DMS 273 (cell line): ENCODE results near the gene TMX3.

Experiments used
- DNase-seq: peaks from one replicate; lab custom pipeline; 2025; ENCODE audit not compliant: unreplicated experiment; lab: John Stamatoyannopoulos, UW

The TMX3 gene

DNA sequence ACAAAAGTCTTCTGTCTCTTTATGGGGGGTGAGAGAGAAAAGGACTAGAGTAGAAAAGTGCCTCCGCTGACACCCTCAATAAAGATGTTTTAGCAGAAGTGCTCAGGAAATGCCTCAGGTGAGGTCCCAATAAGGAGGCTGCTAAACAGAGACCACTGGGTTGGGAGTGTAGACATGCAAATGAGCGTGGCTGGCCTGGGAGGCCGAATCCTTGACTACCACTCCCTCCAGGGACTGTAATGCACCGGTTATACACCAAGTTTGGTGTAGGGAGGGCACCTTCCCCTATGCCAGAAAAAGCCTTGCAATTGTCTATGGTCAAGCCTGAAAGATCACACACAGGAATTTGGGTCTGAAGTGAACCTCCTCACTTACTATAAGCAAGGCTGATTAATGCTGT lies 1.8 kb downstream of the TMX3 start:
- no peak for DNase-seq

DNA sequence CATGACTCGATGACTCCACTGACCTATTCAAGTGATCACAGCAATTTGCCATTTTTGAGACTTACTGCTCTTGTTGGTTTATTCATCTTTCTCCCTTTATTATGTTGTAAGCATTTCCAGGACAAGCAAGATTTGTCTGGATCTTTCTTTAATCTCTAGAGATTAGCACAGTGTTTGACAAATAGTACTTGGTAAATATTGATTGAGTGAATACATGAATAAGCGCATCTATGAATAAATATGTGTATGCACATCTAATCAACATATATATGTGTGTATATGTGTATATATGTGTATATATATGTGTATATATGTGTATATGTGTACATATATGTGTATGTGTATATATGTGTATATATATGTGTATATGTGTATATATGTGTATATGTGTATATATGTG lies 7.3 kb downstream of the TMX3 start:
- DNase-seq, result no peak

DNA sequence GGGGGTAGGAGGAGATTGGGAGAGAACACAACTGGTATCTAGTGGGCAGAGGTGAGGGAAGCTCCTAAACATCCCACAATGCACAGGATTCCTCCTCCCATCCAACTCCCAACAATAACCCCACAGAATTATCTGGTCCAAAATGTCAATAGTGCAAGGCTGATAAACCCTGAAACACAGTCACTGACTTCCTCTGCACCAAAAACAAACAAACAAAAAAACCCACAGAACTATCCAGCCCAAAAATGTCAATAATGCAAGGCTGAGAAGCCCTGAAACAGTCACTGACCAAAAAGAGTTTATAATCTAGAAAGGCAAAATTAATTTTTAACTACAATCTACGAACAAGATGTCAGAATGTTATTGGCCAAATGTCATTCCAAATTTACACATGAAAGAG lies 9.8 kb downstream of the TMX3 start:
- DNase-seq, result no peak

DNA sequence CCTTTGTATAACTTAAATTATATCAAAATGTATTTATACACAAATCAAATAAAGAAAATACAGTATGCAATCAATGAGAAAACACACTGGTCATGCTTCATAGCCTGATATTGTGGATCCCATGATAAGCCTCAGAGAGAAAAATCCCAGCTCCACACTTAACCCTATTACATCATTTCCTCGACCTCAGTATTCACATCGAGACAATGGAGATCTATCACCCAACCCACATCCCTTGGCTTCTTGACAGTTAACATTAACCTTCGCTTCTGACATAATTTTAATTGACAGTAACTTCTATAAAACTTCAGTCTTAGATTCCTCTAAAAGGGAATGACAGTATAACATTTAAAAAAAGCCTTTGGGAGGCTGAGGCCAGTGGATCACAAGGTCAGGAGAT lies 11.6 kb downstream of the TMX3 start:
- DNase-seq, result no peak

DNA sequence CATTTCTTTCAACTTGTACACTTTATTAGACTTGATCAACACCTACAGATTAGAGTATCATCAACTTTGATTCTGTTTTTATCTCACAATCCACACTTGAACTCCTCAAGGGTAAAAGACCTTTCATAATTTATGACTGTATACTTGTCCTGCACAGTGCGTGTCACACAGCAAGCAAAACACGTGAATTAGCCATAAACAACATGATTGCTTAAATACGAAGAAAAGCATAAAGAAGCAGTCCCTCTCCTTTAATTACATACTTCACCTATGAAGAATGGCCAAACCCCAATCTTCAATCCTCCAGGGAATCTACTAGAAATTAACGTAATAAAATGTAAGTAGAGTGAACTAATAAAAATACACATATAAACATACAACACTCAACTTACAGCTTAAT lies 13.6 kb downstream of the TMX3 start:
- no peak for DNase-seq

DNA sequence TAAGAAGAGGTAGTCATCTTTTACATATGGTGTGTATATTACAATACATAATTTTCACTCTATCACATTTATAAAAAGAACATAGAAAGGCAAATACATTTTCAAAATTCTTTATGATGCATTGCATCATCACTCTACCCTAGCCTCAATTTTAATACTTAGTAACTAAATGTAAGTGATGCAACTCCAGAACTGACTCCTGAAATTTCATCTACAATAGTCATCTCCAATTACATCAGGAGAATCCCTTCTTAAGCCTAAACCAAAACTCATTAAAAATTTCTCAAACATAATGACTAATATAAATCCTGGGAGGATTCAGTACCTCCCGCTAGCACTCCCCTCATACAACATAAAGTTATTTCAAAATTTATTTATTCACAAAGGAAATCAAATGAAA lies 15.9 kb downstream of the TMX3 start:
- no peak for DNase-seq

DNA sequence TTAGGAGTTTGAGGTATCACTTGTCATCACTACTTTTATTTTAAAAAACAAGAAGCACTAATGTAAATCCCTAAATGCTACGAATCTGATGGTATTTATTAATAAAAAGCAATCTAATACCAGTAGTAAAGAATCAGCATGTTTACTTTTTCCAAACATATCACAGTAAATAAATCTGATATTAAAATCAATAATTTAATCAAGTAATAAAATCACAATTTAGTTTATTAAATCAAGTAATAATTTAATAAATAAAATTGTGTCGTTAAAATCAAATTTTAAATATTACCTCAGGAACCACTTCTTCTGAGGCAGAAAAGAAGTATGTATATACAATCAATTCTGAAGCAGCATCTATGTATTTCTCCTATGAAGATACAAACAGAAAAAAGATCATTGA lies 18.0 kb downstream of the TMX3 start:
- DNase-seq, result no peak

DNA sequence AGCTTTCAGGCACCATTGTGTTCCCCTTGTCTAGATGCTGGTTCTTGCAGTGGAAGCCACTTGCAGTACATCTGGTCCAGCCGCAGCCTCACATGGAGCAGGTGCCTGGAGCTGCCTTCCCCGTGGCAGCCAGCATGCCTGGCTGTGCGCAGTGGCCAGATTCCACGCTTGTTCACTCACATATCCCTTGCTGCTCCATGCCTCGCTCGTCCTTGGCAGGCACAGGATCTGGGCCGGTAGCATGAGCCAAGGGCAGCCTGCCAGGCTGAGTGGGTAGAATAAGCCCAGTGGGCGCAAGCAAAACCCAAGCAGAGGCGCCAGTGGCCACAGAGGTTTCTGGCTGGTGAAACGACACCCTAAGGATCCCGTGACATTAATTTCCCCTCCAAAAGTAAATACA lies 20.6 kb downstream of the TMX3 start:
- DNase-seq, result no peak

DNA sequence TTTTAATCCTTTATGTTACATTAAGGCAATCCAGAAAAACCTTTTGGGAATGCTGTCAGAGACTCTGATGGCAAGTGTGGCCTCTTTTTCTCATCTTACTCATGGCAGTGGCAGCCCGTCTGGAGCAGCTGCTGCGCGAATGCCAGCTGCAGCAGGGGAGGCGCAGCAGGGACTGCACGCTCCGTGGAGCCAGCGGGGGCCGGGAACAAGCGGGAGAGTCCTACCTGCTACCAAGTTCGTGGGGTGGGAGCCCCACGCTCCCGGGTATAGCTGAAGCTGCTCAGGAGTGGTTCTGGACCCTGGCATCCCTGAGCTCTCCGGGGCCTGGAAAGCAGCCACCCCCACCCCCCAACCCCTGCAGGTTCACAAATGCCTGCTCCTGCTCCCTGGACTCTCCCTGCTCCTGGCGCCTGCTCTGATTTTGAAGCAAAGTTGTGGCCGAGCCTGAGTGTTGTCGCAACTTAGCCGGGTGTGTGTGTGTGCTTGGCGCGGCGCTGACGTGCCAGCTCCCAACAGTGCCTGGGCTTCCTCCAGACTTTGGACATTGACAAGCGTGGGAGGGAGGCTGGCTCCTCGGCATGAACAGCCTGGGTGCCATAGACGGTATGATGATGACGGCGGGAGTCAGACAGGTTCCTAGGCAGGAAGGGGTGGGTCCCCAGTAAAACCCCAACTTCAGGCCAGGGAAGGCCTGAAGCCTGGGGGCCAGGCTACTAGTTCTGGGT lies 21.7 kb downstream of the TMX3 start:
- no peak for DNase-seq

DNA sequence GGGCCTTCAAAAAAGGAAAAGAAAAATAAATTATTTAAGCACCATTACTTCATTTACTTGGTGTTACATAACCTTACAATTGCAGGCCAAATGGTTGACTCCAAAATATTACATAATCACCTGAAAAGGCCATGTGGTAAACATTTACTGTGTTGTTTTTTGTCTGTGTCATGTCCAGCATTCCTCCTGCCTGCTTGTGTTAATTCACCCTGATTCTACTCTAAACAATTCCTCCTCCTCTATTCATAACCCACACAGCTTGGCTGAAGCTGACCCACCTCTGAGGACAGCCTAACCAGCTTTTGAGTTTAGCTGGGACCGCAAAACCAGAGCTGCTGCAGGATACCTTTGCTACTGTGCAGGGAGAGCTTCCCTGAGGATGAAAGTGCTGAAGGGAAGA lies 35.4 kb downstream of the TMX3 start:
- DNase-seq, result no peak

DNA sequence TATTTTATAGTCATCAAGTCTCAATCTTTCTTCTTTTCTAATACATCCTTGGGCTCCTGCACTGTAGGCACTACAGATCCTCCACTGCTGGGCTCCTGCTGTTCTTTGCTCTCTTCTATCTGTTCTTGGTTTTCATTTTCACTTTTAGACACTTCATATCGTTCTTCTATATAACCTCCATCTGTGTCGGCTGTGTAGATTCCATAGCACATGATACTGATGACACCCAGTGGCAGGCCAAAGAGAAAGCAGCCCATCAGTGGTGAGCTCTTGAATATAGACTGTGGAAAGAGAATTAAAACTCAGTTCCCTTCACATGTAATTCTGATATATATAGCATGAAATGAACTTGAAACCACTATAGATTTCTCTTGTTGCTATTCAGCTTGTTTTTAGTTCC lies 38.0 kb downstream of the TMX3 start:
- peak; percentile 4 for DNase-seq

DNA sequence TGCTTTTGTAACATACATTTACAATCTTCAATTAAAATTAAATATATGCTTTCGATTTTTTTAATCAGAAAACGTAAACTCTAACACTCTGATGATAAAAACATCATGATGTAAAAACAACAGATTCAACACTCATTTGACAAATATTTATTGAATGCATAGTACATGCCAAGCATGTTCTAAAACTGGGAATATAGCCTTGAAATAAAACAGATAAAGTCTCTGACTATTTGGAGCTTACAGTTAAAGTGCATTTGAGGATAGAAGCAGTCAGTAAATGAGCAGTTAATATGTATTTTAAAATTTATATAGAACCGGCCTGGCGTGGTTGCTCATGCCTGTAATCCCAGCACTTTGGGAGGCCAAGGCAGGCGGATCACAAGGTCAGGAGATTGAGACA lies 47.8 kb downstream of the TMX3 start:
- DNase-seq, result no peak

DNA sequence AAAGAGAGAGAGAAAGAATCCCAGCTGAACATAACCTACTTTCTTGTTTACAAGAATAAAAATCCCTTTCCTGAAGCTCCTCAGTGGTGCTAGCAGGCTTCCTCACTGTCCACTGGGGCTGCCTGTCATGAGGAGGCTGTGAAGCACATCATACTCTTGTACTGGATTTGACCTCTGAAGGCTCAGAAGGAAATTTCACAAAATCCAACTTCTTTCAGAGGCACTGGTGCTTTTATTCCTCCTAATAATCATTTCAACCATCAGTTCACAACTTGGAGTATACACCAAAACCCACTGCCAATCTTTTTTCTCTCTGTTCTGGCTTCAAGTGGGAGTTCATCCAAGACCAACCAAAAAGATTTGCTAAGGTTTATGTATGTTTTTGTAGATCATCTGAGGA lies 48.5 kb downstream of the TMX3 start:
- DNase-seq, result no peak

DNA sequence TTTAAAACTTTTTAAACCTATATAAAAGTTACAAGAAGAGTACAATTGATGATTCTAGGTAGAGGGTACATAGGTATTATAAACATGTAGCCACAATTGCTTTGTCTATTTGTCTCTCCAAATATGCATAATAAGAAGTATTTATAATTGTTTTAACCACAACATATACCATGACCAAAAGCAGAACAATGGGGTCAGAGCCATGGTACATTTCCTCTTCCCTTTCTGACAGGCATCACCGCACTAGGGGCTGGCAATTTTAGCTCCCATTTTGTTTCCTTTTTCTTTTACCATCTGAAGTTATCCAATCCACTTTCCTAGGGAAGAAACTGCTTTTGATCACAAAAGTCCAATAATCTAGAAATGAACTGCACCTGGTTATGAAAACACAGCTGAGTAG lies 49.3 kb downstream of the TMX3 start:
- no peak for DNase-seq

DNA sequence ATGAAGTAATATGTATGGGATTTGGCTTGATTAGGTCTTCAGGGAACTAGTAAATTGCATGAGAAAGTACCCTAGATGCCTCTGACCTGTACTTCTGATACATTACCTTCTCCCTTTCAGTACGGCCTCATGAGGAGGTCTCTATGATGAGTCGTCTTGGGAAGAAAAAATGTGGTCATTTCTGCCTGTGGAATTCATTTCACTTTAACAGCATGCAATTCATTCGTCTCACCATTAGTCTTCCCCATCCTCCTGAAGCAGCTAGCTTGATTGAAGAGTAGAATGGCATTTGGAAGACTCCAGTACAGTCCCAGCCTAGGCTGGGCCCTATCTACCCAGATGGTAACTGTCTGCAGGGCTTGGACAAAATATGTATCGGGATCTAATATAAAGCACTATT lies 52.2 kb downstream of the TMX3 start:
- DNase-seq, result peak; percentile 19

DNA sequence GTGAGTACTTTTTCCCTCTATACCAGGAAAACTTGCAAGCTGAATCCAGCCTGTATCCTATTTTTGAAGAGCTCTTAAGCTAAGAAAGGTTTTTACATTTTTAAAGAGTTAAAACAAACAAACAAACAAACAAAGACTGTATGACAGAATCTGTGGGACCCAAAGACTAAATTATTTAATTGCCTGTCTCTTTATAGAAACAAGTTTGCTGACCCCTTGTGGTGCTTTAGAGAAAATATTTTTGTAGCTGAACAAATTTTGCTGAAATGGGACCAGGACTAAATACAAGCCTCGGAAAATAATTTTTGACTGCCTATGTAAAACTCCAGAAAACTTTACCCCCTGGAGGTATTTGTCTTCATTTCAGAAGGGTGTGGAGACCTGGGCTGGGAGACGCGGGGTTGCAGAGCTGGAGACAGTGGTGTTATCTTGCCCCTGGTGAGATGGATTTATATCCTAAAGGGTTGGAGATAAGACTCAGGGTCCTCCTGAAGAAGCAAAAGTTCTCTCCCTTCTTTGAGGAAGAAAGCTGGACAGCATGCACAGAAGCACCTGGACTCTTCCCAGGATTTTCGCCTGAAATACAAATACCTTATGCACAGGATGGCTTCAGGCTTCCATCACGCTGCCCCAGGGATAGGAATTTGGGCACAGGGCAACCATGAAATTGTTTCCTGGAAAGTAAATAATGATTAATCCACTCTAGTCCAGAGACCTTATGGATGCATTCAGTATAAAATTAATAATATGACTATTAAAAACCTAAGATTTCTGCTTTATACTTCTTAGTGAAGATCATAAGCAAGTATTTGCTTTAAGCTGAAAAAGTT lies 54.3 kb downstream of the TMX3 start:
- DNase-seq, result peak; percentile 73

DNA sequence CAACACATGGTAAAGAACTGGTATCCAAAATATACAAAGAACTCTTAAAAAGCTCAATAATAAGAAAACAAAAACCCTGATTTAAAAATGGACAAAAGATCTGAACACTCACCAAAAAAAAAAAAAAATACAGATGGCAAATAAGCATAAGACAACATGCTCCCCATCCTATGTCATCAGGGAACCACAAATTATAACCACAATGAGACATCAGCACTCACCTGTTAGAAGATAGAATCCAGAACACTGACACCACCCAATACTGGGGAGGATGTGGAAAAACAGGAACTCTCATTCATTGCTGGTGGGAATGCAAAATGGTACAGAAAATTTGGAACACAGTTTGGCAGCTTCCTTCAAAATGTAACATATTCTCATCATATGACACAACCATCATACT lies 66.7 kb downstream of the TMX3 start:
- no peak for DNase-seq

DNA sequence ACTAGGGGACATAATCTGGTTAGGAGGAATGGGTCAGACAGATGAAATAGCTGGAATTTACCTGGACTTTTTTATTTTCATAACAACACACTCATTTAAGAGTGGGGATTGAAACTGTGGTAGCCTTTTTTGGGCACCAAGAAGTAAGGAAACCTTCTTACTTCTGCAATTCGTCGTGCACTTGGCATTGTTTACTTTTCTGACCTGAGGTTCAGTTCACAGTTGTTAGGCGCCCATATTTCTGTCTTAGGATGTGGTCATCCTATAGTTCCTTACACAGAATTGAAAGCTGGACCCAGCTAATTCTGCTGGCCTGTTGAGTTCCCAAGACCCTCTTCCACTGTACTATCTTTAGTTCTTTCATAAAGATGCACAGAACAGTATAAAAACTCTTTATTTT lies 72.9 kb downstream of the TMX3 start:
- no peak for DNase-seq

DNA sequence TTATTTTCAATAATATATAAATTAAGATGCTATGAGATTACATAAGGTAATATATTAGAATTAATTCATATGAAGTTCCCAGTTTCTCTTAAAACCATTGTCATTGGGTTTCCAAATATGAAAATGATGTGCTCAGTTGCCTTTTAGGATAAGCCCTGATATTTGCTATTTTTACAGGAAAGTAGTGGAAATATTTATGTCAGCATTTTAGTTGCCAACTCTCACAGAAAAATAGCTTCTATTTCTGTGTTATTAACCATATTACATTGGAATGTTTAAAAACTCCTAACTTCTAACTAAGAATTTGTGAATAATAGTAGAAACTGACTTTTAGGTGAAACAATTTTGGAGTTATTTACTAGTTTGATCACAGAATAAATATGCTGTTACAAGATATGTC lies 74.0 kb downstream of the TMX3 start:
- DNase-seq, result no peak

DNA sequence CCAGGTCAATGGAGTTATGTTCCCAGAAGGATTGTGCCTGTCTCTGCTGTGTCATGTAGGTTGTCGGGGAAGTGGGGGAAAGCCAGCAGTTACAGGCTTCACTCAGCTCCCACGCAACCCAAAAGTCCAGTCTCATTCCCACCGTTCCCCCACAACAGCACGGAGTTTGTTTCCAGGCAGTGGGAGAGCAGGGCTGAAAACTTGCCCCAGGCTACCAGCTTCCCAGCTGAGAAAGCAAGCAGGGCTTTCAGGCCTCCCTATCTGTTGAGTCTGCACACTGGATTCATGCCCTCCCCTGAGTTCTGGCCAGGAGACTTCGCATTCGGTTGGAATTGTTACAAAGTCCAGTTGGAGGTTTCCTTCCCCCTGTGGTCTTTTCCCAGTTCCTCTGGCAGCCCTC lies 76.3 kb downstream of the TMX3 start:
- no peak for DNase-seq

DNA sequence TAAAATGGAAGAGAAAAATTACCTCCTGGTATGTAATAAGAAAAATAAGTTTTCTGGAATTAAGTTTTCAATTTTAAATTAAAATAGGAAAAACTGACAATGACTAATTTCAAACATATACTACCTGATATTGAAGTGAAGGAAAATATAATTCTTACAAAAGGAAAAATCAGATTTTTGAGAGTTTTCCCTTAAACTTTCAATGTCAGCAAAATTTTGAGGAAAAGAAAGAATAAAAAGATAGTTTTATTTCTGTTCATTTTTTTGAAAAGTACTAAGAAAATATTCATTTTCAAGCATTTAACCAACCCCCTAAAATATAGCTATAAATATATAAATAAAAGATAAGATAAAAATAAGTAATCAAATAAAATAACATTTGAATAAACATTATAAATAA lies 87.1 kb downstream of the TMX3 start:
- no peak for DNase-seq
